Osteoblast (primary cell): ENCODE data around the gene GREB1. TPM values are rescaled to one million over a fixed set of nuclear protein-coding genes. Genes with fewer than 3 reads are reported as not detected.

Experiments used
- DNase-seq: peaks from one replicate; pipeline ENCODE4 v3.0.0; 2011; ENCODE audit warnings: low spot score, mixed read lengths; ENCODE audit not compliant: insufficient read length; ENCODE audit errors: missing footprints
- H2AFZ ChIP-seq: 2 replicates; pipeline ENCODE4 v1.6.0; 2011; ENCODE audit warnings: mild to moderate bottlenecking, low read length
- H3K27ac ChIP-seq: 2 replicates; pipeline ENCODE4 v1.5.1; 2011; ENCODE audit warnings: mild to moderate bottlenecking, low read depth, low read length, moderate library complexity
- H3K27me3 ChIP-seq: 2 replicates; pipeline ENCODE4 v1.6.0; 2012; ENCODE audit warnings: mild to moderate bottlenecking, control low read depth, inconsistent platforms, low read length, moderate library complexity; ENCODE audit not compliant: insufficient read depth
- H3K36me3 ChIP-seq: 2 replicates; pipeline ENCODE4 v1.5.1; 2011; ENCODE audit warnings: mild to moderate bottlenecking, low read length, control low read depth, moderate library complexity; ENCODE audit not compliant: insufficient read depth
- H3K4me1 ChIP-seq: 2 replicates; pipeline ENCODE4 v1.5.1; 2011; ENCODE audit warnings: mild to moderate bottlenecking, low read length, control low read depth, moderate library complexity; ENCODE audit not compliant: insufficient read depth
- H3K4me2 ChIP-seq: 2 replicates; pipeline ENCODE4 v1.6.0; 2011; ENCODE audit warnings: mild to moderate bottlenecking, low read length; ENCODE audit not compliant: insufficient read depth
- H3K4me3 ChIP-seq: fragments of 200-600 bp; sonication (generic); 3 replicates; pipeline ENCODE4 v1.5.1; 2012; ENCODE audit warnings: mild to moderate bottlenecking, low read length, inconsistent platforms; ENCODE audit not compliant: insufficient read depth
- H3K79me2 ChIP-seq: 2 replicates; pipeline ENCODE4 v1.6.0; 2012; ENCODE audit warnings: mild to moderate bottlenecking, low read length, control low read depth, inconsistent platforms; ENCODE audit not compliant: insufficient read depth
- H3K9me3 ChIP-seq: 2 replicates; pipeline ENCODE4 v1.5.1; 2011; ENCODE audit warnings: low read depth, low read length, control low read depth
- H4K20me1 ChIP-seq: 2 replicates; pipeline ENCODE4 v1.6.0; 2012; ENCODE audit warnings: mild to moderate bottlenecking, low read length, control low read depth; ENCODE audit not compliant: insufficient read depth
- total RNA-seq: library from RNA; depleted of rRNA; stranded (reverse); fragments of >200 nt; gene quantifications from 2 replicates; pipeline ENCODE4 v1.2.3, GENCODE V29; 2012
- TF ChIP-seq, protein P1 (sequence below): IDR thresholded peaks from 2 replicates; pipeline ENCODE4 v1.5.1; 2011; ENCODE audit warnings: mild to moderate bottlenecking, low read depth, low read length, moderate library complexity; ENCODE audit errors: extremely low read depth

GREB1 gene
- total RNA-seq, 1 donor, result 1.1 TPM

- no peaks in the 10 kb centered on the region for H3K4me1 ChIP-seq
- H3K9me3 ChIP-seq, result no peaks in the 10 kb centered on the region
- H3K27me3 ChIP-seq, result peaks cover 63% of the 10 kb centered on the region
- no peak overlapping the region for H3K27ac ChIP-seq
- no peaks in the 10 kb centered on the region for H3K79me2 ChIP-seq
- H2AFZ ChIP-seq, result no peak overlapping the region
- no peaks in the 10 kb centered on the region for H4K20me1 ChIP-seq
- TF ChIP-seq, protein P1, sequence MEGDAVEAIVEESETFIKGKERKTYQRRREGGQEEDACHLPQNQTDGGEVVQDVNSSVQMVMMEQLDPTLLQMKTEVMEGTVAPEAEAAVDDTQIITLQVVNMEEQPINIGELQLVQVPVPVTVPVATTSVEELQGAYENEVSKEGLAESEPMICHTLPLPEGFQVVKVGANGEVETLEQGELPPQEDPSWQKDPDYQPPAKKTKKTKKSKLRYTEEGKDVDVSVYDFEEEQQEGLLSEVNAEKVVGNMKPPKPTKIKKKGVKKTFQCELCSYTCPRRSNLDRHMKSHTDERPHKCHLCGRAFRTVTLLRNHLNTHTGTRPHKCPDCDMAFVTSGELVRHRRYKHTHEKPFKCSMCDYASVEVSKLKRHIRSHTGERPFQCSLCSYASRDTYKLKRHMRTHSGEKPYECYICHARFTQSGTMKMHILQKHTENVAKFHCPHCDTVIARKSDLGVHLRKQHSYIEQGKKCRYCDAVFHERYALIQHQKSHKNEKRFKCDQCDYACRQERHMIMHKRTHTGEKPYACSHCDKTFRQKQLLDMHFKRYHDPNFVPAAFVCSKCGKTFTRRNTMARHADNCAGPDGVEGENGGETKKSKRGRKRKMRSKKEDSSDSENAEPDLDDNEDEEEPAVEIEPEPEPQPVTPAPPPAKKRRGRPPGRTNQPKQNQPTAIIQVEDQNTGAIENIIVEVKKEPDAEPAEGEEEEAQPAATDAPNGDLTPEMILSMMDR, result no peak
- H3K4me3 ChIP-seq, result no peak overlapping the region
- DNase-seq, result peak; percentile 56
- H3K4me2 ChIP-seq, result no peak overlapping the region
- H3K36me3 ChIP-seq, result no peaks in the 10 kb centered on the region
These were observed 145.2 kb downstream of the GREB1 start for GRCh38 chr2:11679016-11679415.

GRCh38 chr2:11679486-11680181 is 145.8 kb downstream of the GREB1 start:
- Histone ChIP-seq H3K9me3 (no peaks in the 10 kb centered on the region), H3K27me3 (peaks cover 62% of the 10 kb centered on the region), H3K4me3 (no peak overlapping the region), H3K4me1 (no peaks in the 10 kb centered on the region), H3K79me2 (no peaks in the 10 kb centered on the region), H3K4me2 (no peak overlapping the region), H2AFZ (no peak overlapping the region), H3K27ac (no peak overlapping the region), H4K20me1 (no peaks in the 10 kb centered on the region), H3K36me3 (no peaks in the 10 kb centered on the region)
- TF ChIP-seq, protein P1, result no peak
- DNase-seq, result peak; percentile 34

- TF ChIP-seq, protein P1, result no peak
These were observed 146.5 kb downstream of the GREB1 start for GRCh38 chr2:11680182-11680900.

More at GRCh38 chr2:11680182-11680900, 146.5 kb downstream of the GREB1 start:
- Histone ChIP-seq H3K27ac (no peak overlapping the region), H3K79me2 (no peaks in the 10 kb centered on the region), H3K4me1 (no peaks in the 10 kb centered on the region), H3K9me3 (no peaks in the 10 kb centered on the region), H2AFZ (no peak overlapping the region), H3K36me3 (no peaks in the 10 kb centered on the region), H3K27me3 (peaks cover 59% of the 10 kb centered on the region), H3K4me3 (no peak overlapping the region), H4K20me1 (no peaks in the 10 kb centered on the region), H3K4me2 (no peak overlapping the region)
- peak; percentile 83 for DNase-seq
